ENCODE measurements around the gene ZDHHC1.

ZDHHC1 gene

GRCh38 chr16:67447508-67448076 lies 31.3 kb upstream of the ZDHHC1 start:
- DNase-seq = peak; percentile 46

GRCh38 chr16:67446968-67447507 lies 30.8 kb upstream of the ZDHHC1 start:
- no peak for DNase-seq

- no peak for DNase-seq
These were observed 29.9 kb upstream of the ZDHHC1 start for GRCh38 chr16:67445913-67446907.

DNA sequence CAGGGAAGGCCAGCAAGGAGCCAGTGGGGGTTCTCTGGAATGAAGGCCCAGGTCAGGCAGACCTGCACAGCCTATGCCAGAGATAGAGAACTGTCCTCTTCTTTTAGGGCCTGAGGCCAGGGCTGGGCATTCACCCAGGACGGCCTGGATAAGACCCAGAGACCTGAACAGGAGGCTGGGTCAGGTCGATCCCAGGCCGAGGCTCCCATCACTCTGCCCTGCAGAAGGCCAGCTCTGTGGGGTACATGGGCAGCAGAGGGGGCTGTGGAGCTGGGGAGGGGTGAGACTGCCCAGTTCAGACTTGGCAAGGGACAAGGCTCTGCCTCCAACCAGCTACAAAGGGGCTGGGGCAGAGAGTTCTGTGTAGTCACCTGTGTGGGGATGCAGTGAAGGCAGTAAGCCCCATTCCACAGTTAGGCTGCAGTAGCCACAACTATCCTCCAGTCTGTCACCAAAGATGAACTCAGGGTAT lies 29.2 kb upstream of the ZDHHC1 start:
- no peak for DNase-seq

DNA sequence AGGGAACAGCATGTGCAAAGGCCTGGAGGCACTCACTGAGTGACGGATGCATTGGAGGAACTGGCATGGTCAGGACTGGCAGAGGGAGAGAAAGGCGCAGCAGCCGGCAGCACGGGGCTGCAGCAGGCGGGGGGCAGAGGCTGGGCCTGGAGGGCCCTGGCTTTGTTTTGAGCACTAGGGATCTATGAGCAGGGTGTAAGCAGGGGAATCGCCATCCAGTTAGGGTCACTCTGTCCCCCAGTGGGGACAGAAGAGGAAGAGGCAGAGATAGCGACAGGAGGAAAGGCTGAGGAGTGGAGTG lies 28.8 kb upstream of the ZDHHC1 start:
- DNase-seq = no peak

DNA sequence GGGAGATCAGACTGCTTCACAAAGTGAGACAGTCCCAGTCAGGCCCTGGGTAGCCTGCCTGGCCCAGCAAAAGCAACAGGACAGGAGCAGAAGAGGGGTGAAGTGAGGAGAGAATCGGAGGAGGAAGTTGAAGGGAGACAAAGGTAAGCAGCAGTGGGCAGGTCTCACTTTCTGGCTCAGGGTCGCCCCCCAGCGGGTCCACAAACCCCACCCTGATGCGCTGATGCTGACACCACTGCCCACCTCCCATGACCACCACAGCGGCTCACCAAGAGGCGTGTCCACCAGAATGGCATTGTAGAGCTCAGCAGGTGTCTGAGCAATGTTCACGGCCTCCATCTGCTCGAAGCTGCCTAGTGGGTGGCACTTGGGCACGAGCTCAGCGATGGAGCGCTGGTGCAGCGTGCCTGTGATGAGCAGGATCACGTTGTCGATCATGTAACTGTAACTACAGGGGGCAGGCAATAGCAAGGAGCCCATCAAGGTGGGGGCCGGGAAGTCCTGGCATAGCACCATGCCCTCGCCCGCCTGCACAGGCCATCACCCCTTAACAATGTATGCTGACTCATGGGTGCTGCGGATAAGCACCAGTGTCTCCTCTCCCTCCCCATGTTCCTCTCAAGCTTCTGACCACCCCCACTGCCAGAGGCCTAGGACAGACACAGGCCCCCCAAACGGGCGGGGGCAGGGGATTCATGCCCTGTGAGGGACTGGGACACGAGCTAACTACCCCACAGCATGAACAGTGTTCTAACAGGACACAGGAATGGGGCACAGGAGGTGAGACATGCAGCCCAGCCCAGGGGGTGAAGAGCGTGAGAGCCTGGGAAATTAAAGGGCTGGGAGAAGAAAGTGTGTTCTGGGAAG lies 28.2 kb upstream of the ZDHHC1 start:
- no peak for DNase-seq

- DNase-seq = no peak
These were observed 27.0 kb upstream of the ZDHHC1 start for GRCh38 chr16:67443265-67443664.

DNA sequence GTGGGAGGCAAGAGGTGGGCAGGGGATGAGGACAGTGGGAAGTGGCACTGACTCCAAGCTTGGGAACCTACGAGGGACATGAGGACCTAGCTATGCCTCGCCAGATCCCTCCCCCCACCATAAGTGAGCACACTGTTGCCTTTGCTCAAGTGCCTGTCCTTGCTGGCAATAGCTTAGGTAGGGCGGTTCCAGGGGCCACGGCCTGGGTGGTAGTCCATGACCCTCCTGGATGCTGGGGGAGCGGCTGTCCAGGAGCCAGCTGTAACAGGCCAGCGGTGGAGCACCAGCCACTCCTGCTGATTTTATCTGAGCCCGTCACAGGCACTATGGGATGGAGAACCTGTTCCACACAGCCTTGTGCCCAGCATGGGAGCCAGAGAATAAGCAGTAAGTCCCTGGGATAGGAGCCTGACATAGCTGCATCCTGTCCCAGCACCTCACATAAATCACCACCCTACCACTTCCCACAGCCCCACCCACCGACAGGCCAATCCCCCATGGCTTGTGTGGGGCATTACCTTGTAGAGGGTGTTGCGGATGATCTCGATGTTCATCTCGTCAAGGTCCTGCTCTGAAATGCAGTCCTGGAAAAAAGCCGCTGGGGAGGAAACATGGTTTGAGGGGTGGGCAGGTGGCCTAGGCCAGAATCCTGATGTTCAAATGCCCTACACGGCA lies 26.4 kb upstream of the ZDHHC1 start:
- DNase-seq = no peak

- DNase-seq = no peak
These were observed 25.6 kb upstream of the ZDHHC1 start for GRCh38 chr16:67441907-67442306.

GRCh38 chr16:67441271-67441753 lies 25.0 kb upstream of the ZDHHC1 start:
- DNase-seq = no peak

DNA sequence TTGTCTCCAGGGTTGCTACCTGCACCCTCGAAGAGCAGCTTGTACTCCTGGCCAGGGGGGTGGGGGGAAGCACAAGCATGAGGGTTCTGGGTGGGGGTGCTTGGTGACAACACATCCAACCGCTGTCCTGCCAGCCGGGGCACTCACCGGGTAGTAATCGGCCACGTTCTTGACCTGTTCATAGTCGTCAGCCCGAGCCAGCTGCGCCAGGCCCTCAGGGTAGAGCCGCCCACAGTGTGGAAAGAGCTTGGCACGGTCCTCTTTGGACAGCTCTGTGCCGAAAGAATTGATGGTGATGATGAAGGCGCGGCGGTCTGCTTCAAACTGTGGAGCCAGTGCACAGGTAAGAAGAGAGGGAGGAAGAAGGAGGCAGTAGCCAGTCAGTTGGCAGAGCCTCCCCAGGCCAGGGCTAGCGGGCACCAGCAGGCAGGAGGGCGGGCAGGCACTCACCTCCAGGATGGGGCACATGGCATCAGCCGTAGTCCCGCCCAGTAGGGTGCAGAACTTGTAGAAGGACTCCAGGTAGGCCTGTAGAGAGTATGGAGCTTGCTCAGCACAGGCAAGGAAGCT lies 22.6 kb upstream of the ZDHHC1 start:
- no peak for DNase-seq

DNA sequence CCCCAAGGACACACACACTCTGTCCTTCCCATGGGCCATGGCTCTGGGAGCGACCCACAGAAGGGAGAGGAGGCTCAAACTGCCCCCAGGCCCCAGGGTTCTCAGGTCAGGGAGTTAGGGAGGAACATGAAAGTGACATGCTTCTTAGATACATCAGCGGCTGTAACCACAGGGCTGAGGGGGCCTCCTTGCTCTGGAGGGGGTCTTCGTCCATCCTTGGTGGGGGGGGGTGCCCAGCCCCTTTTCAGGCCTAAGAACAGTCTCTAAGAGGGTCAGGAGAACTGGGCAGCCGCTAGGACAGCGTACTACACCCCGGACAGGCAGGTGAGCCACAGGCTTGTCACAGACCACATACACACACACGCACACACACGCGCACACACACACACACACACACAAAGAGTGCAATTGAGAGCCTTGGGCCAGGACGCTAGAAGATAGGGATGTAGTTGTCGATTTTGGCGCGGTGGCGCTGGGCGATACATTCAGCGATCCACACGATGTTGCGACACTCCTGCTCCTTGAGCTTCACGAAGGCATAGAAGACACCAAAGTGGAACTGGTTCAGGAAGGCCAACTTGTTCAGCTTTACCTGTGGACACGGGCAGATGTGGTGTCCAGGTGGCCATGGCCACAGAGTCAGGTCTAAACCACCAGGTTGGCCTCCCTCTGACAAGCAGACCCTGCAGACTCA lies 22.0 kb upstream of the ZDHHC1 start:
- DNase-seq = no peak

GRCh38 chr16:67437513-67437912 lies 21.2 kb upstream of the ZDHHC1 start:
- DNase-seq = no peak

DNA sequence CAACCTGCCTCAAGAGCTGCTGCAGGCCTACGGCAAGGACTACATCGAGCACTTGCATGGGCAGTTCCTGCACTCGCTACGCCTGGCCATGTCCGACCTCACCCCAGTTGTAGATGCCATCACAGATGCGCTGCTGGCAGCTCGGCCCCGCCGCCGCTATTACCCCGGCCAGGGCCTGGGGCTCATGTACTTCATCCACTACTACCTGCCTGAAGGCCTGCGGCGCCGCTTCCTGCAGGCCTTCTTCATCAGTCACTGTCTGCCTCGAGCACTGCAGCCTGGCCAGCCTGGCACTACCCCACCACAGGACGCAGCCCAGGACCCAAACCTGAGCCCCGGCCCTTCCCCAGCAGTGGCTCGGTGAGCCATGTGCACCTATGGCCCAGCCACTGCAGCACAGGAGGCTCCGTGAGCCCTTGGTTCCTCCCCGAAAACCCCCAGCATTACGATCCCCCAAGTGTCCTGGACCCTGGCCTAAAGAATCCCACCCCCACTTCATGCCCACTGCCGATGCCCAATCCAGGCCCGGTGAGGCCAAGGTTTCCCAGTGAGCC lies 20.4 kb upstream of the ZDHHC1 start:
- no peak for DNase-seq

DNA sequence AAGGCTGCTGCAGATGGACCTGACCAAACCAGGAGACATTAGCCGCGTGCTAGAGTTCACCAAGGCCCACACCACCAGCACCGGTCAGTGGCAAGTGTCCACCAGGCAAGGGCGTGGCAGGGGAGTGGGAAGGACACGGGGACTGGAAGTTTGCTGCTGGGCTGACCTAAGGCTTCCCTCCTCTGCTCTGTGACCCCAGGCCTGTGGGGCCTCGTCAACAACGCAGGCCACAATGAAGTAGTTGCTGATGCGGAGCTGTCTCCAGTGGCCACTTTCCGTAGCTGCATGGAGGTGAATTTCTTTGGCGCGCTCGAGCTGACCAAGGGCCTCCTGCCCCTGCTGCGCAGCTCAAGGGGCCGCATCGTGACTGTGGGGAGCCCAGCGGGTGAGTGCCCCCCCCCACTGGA lies 19.5 kb upstream of the ZDHHC1 start:
- no peak for DNase-seq

DNA sequence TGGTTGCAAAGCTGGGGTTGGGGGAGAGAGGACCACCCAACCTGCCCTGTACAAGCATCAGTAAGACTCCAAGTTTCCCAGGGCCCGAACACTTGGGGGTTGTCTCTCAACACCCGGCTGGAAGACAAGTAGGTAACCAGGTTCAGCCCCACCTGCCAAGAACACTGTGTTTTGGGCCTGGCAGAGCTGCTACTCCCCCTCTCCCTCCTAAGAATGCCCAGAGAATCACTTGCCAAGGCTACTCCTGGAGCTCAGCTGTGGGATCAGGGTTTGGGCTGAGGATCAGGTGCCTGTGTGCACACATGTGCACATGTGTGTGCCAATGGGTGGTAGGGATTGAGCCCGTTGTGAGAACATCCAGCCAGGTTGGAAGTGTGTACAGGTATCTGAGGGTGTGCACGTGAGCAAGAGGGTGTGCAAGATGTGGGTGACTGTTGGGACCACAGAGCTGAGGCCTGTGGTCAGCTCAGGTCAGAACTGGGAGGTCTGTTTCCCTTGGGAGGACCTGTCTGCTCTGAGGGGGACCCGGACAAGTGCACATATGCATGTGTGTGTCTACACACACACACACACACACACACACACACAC lies 16.9 kb upstream of the ZDHHC1 start:
- DNase-seq = no peak

DNA sequence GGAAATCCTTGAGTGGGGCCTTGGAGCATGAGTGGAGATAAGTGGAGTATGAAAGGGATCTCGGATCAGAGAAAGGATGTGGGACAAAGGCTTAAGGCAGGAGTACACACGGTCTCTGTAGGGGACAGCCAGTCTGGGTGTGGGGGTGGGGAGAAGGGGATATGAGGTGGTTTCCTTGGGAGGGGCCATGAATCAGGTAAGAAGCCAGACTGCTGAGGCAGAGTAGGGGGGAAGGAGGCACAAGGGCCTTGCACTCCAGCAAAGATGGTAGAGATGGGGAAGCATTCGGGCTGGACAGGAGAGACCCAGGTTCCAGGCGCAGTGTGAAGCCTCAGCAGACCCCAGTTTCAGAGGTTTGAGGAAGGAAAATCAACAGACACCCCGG lies 16.2 kb upstream of the ZDHHC1 start:
- DNase-seq = no peak

GRCh38 chr16:67431775-67432505 lies 15.7 kb upstream of the ZDHHC1 start:
- no peak for DNase-seq

GRCh38 chr16:67430977-67431774 lies 14.9 kb upstream of the ZDHHC1 start, which contains the start of gene HSD11B2:
HSD11B2 (plus strand) TSS chr16:67431121; CDS start chr16:67431249, 128 bp downstream.
- no peak for DNase-seq

Measured in CD4-positive, alpha-beta T cell treated with Interleukin-4 for 4 hours (primary cell).